HG03439 (cell line): ENCODE data around the gene SH2D1B.

Experiments
- ATAC-seq: cut with Tn5 transposase; IDR thresholded peaks from one replicate; pipeline ENCODE4 v1.9.1; 2021; ENCODE audit warnings: mild to moderate bottlenecking, moderate library complexity; ENCODE audit not compliant: unreplicated experiment

Gene SH2D1B

DNA sequence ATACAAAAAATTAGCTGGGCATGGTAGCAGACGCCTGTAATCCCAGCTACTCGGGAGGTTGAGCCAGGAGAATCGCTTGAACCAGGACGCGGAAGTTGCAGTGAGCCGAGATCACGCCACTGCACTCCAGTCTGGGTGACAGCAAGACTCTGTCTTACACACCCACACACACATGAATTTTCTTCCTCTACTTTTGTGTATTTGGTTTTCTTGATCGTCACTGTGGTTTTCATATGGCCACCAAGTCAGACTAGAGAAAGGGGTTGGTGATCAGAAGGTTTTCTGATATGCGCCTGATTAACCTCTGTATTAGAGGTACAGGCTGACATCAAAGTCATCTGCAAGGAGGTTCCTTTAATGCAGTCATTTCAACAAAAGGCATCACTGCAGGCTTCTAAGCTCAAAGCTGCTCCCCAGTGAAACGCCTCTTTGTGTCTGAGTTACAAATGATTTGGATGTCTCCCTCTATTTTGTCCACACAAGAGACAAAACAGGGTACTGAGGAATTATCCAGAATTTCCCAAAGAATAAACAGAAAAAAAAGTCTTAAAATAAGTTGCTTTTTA, 11.1 kb downstream of the SH2D1B start:
- no peak for ATAC-seq

DNA sequence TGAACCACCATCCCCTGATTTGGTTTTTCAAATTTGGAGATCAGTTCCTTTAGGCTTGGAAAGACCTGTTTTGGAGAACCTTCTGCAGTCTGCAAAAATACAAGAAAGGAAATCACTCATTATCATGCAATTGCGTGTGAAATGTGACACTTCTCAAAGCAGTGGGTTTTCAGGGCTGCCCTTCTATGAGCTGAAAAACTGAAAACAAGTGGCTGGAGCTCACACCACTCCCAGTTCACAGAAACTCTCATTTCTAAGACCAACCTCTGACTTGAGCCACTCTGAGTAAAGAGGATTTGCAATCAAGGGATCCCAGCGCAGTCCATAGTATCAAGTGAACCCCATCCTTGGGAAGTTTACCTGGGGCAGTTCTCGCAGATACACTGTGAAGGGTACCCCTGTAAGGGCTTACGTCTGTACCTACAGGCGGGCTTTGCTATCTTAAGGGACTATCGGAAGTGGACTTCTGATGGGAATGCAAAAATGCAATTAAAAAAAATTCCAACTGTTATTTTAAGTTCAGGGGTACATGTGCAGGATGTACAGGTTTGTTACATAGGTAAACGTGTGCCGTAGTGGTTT, 12.8 kb downstream of the SH2D1B start:
- ATAC-seq: no peak

- ATAC-seq: no peak
These were observed 13.9 kb downstream of the SH2D1B start for GRCh38 chr1:162397943-162398560.

DNA sequence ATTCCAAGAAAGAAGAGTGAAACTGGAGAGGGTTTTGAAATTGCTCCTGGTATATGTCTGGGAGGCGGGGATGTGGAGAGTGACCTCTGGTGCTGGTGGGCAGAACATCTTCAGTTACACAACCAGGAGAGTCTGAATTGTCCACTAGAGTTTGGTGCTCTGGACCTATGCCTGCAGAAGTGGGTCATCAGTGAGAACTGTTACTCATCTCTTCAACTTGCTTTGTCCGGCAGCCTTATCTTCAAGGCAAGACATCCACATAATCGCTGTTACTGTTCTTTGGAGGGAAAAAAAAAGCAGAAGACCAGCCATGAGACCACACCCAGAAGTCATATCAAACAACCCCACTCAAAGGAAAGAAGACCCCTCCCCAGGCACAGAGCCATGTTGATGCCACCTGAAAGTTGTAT, 14.9 kb downstream of the SH2D1B start:
- ATAC-seq: no peak

DNA sequence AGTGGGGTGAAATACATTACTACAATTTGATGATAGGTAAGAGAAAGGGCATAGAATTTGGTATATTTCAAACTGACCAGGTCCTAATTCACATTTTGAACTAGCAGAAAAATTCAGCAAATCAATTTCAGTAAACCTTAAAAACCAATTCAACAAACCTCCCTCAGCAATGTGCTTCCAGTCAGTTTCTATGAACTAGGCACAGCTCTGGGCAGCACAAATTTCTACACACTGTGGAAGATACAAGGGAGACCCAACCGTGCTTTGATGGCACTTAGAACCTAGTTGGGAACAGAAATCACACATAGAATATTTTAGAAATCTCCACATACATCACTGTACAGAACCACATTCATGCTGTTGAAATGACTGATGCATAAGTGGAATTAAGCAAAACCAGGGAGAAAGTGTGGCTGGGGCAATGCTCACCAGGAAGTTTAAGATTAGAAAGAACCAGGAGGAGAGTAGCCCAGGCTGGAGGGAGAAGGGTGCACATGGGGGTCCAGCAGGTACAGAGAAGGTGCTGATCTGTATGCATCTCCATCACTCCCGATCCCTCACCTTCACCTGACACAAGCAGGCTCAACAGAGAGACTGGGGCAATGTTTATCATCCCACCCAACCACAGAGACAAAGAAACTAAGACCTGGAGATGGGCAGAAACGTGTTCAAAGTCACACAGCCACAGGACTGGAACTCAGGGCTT, 15.6 kb downstream of the SH2D1B start:
- no peak for ATAC-seq

GRCh38 chr1:162391790-162392563, 20.0 kb downstream of the SH2D1B start:
- ATAC-seq: no peak

- ATAC-seq: no peak
These were observed 21.3 kb downstream of the SH2D1B start for GRCh38 chr1:162390396-162391185.

GRCh38 chr1:162389971-162390370, 22.0 kb downstream of the SH2D1B start:
- ATAC-seq: no peak

DNA sequence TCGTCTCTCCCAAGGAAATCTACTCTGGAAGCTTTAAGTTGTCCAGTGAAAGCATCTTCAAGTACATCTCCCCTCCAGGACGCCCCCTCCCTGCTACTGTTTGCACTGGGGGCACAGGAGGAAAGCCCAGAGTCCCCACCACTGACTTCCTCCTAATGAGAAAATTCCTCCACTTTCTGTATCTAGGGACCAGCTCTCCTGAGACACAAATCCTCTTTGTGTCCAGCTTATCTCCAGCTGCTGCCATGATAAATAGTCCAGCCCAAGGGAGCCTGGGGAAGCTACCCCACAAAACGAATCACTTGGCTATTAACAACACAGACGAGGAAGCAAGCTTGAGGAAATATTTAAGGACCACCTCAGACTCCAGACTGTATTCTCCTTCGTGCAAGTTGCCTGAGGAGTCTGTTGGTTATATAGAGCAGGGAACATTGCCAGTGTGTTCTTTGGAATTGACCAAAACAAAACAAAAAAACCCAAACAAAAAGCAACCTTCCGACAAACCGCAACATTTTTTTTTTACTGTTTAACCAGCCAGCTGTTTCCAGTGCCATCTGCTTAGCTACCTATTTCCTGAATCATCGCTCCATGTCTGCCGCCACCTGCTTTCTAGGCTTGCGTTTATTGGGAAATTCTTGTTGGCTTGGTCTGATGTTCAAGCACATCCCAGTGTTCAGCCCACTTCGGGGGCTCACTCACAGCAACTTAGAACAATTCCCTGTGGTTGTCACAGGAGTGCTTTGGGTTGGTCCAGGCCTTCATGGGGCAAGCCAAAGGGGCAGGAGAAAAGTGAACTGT, 22.7 kb downstream of the SH2D1B start:
- ATAC-seq: no peak

DNA sequence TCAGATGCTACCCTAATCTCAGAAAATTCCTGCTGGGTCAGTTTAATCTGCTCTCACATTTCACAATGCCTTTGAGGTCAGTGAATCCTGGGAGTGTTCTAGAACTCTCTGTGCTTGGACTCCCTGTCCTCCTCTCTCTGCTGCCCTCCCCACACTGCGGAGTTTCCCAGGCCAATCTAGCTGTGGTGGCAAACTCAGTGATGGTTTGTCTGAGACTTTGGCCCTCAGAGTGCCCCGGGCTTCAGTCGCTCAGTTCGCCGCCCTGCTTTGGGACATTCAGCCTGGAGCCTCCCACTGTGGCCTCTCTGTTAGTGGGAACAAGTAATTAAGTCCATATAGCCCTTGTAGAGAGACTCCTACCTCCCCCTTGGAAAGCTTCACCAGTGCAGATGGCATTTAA, 23.3 kb downstream of the SH2D1B start:
- no peak for ATAC-seq

GRCh38 chr1:162388083-162388594, 23.8 kb downstream of the SH2D1B start:
- ATAC-seq: no peak

- no peak for ATAC-seq
These were observed 24.5 kb downstream of the SH2D1B start for GRCh38 chr1:162387226-162388082.

GRCh38 chr1:162386292-162387225, 25.4 kb downstream of the SH2D1B start:
- ATAC-seq: no peak

DNA sequence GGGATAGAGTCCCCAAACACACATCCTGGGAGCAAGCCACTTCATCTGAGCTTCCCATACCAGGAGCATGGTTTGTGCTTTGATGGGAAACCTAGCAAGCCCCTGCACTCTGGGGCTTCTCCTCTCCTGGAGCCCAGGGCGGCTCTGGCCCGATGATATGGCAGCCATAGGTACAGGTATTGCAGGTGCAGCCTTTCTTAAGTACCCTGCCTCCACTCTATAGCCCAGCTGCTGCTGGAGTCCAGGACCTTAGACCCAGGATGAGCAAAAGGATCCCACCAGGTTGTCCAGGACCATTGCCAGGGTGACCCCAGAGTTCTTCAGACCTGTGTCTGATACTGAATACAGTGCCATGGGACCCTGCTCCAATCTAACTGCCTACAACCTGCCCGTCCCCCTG, 26.2 kb downstream of the SH2D1B start:
- ATAC-seq: no peak

- ATAC-seq: no peak
These were observed 26.7 kb downstream of the SH2D1B start for GRCh38 chr1:162385280-162385623.

- no peak for ATAC-seq
These were observed 27.2 kb downstream of the SH2D1B start for GRCh38 chr1:162384601-162385279.

- ATAC-seq: no peak
These were observed 27.8 kb downstream of the SH2D1B start for GRCh38 chr1:162384116-162384515.
